HCT116 (cell line): ENCODE results near the gene CTCF. TPM values are rescaled to one million over a fixed set of nuclear protein-coding genes. Genes with fewer than 3 reads are reported as not detected.

Source experiments
- ATAC-seq: fragments of 200-7000 bp; cut with Tn5 transposase; 2 replicates; pipeline ENCODE4 v1.9.1; 2020; ENCODE audit warnings: mild to moderate bottlenecking, moderate library complexity
- BruUV-seq: library from RNA; stranded (reverse); fragments of 400-500 nt; replicated peaks from 2 replicates; lab custom pipeline; 2021; lab: Mats Ljungman, UMichigan
- CTCF ChIA-PET: fragments of 300-600 bp; sonication (Branson Sonifier 250); formaldehyde crosslinking; loops from one replicate; lab custom pipeline; 2021; ENCODE audit warnings: antibody characterized with exemption; lab: Charles Lee
- POLR2A ChIA-PET: fragments of 300-600, 350-600 bp; sonication (Branson Sonifier 250); formaldehyde crosslinking; loops from one replicate; lab custom pipeline; 2021; ENCODE audit warnings: antibody characterized with exemption; lab: Charles Lee
- RAD21 ChIA-PET, 2 experiments: fragments of 300-600 bp; sonication (Branson Sonifier 250); formaldehyde crosslinking; loops; one replicate each; lab custom pipeline; 2023; ENCODE audit warnings: low total read pairs in 2 of 2; ENCODE audit not compliant: uncharacterized antibody in 2 of 2, unreplicated experiment in 2 of 2, low non-redundant PET in 1 of 2; lab: Charles Lee
- DNase-seq: peaks from one replicate; pipeline ENCODE4 v3.0.0-alpha.2; 2010; ENCODE audit warnings: low read depth, low spot score
- H2AFZ ChIP-seq: fragments of 200-600 bp; shearing (Covaris generic), sonication (generic); 2 replicates; pipeline ENCODE4 v1.6.1; 2017; ENCODE audit warnings: low read depth, mixed run types, mixed read lengths, antibody characterized with exemption, low read length; ENCODE audit not compliant: poor library complexity, severe bottlenecking
- H3K27ac ChIP-seq: 2 replicates; pipeline ENCODE4 v1.5.1; 2012; ENCODE audit warnings: low read depth, low read length
- H3K27me3 ChIP-seq: fragments of 200-600 bp; sonication (generic); 2 replicates; pipeline ENCODE4 v1.6.1; 2016; ENCODE audit warnings: mixed run types, low read length, mixed read lengths; ENCODE audit not compliant: insufficient read depth
- H3K36me3 ChIP-seq, 2 experiments: fragments of 200-500 bp in 1 of 2; fragments of 200-600 bp in 1 of 2; sonication (Bioruptor generic) in 1 of 2; sonication (generic) in 1 of 2; 2 replicates each; pipeline versions ENCODE4 v1.5.1 to v1.6.1; 2014 to 2016; ENCODE audit warnings: low read length in 2 of 2, inconsistent platforms in 1 of 2, mixed read lengths in 1 of 2, mixed run types in 1 of 2; ENCODE audit not compliant: insufficient read depth in 2 of 2, control insufficient read depth in 1 of 2
- H3K4me1 ChIP-seq, 2 experiments: fragments of 200-600 bp in 1 of 2; sonication (generic) in 1 of 2; 2 replicates each; pipeline versions ENCODE4 v1.5.1 to v1.6.1; 2012 to 2017; ENCODE audit warnings: low read length in 2 of 2, inconsistent platforms in 1 of 2, mild to moderate bottlenecking in 1 of 2, mixed read lengths in 1 of 2, mixed run types in 1 of 2, moderate library complexity in 1 of 2; ENCODE audit not compliant: insufficient read depth in 2 of 2, control insufficient read depth in 1 of 2
- H3K4me2 ChIP-seq: fragments of 200-600 bp; sonication (generic); 2 replicates; pipeline ENCODE4 v1.6.1; 2017; ENCODE audit warnings: mixed run types, low read length, mixed read lengths
- H3K4me3 ChIP-seq, 2 experiments: fragments of 200-600 bp in 1 of 2; sonication (generic) in 1 of 2; replicated peaks in 1 of 2; 2 replicates each; pipeline ENCODE4 v1.5.1; 2011 to 2016; ENCODE audit warnings: low read length in 2 of 2, control low read depth in 1 of 2, low read depth in 1 of 2, mild to moderate bottlenecking in 1 of 2, mixed read lengths in 1 of 2, mixed run types in 1 of 2
- H3K79me2 ChIP-seq: fragments of 200-600 bp; sonication (generic); 2 replicates; pipeline ENCODE4 v1.6.1; 2017; ENCODE audit warnings: mild to moderate bottlenecking, mixed run types, low read length, moderate library complexity, mixed read lengths; ENCODE audit not compliant: insufficient read depth
- H3K9ac ChIP-seq: fragments of 200-600 bp; sonication (generic); 2 replicates; pipeline ENCODE4 v1.6.1; 2016; ENCODE audit warnings: low read length, mixed read lengths
- H3K9me2 ChIP-seq: fragments of 200-600 bp; sonication (generic), shearing (Covaris generic); 2 replicates; pipeline ENCODE4 v1.6.1; 2017; ENCODE audit warnings: mixed run types, mild to moderate bottlenecking, moderate library complexity; ENCODE audit not compliant: insufficient read depth
- H3K9me3 ChIP-seq, 2 experiments: fragments of 200-500 bp in 1 of 2; fragments of 200-600 bp in 1 of 2; sonication (Bioruptor generic) in 1 of 2; sonication (generic) in 1 of 2; 2 replicates each; pipeline ENCODE4 v1.6.1; 2014 to 2017; ENCODE audit warnings: low read length in 2 of 2, mixed read lengths in 2 of 2, inconsistent platforms in 1 of 2, low read depth in 1 of 2, mild to moderate bottlenecking in 1 of 2, mixed run types in 1 of 2, moderate library complexity in 1 of 2; ENCODE audit not compliant: control insufficient read depth in 1 of 2, insufficient read depth in 1 of 2
- H4K20me1 ChIP-seq: fragments of 200-600 bp; sonication (generic), shearing (Covaris generic); 2 replicates; pipeline ENCODE4 v1.6.1; 2017; ENCODE audit warnings: mixed run types, mild to moderate bottlenecking, moderate library complexity; ENCODE audit not compliant: insufficient read depth
- ATF3 ChIP-seq: IDR thresholded peaks from 2 replicates; pipeline ENCODE4 v1.6.1; 2012
- CBX3 ChIP-seq: IDR thresholded peaks from 2 replicates; pipeline ENCODE4 v1.6.1; 2012; ENCODE audit warnings: low read depth
- CEBPB ChIP-seq: IDR thresholded peaks from 2 replicates; pipeline ENCODE4 v1.6.1; 2012; ENCODE audit warnings: low read depth
- EGR1 ChIP-seq: IDR thresholded peaks from 2 replicates; pipeline ENCODE4 v1.6.1; 2012; ENCODE audit warnings: low read depth
- ELF1 ChIP-seq: IDR thresholded peaks from 2 replicates; pipeline ENCODE4 v1.6.1; 2012; ENCODE audit warnings: low read depth, borderline replicate concordance
- EZH2 ChIP-seq: fragments of 200-600 bp; sonication (generic); IDR thresholded peaks from 2 replicates; pipeline ENCODE4 v1.6.1; 2017; ENCODE audit warnings: antibody characterized with exemption, mixed run types
- FOSL1 ChIP-seq: IDR thresholded peaks from 2 replicates; pipeline ENCODE4 v1.6.1; 2012; ENCODE audit warnings: low read depth
- JUND ChIP-seq: IDR thresholded peaks from 2 replicates; pipeline ENCODE4 v1.6.1; 2012
- MAX ChIP-seq: IDR thresholded peaks from 2 replicates; pipeline ENCODE4 v1.6.1; 2012
- POLR2AphosphoS5 ChIP-seq: IDR thresholded peaks from 2 replicates; pipeline ENCODE4 v1.6.1; 2011; ENCODE audit warnings: mild to moderate bottlenecking, low read depth, low read length, moderate library complexity
- RAD21 ChIP-seq: IDR thresholded peaks from 2 replicates; pipeline ENCODE4 v1.6.1; 2012; ENCODE audit warnings: low read depth, mild to moderate bottlenecking
- SIN3A ChIP-seq: IDR thresholded peaks from 2 replicates; pipeline ENCODE4 v1.6.1; 2012; ENCODE audit warnings: low read depth
- SP1 ChIP-seq: IDR thresholded peaks from 2 replicates; pipeline ENCODE4 v1.6.1; 2012; ENCODE audit warnings: low read depth
- TCF7L2 ChIP-seq: IDR thresholded peaks from 2 replicates; pipeline ENCODE4 v1.7.0; 2011; ENCODE audit warnings: borderline replicate concordance, inconsistent platforms; ENCODE audit not compliant: insufficient read depth, insufficient read length; ENCODE audit errors: extremely low read depth
- YY1 ChIP-seq: IDR thresholded peaks from 2 replicates; pipeline ENCODE4 v1.6.1; 2011; ENCODE audit warnings: low read length, low read depth, moderate library complexity, mild to moderate bottlenecking; ENCODE audit not compliant: insufficient replicate concordance; ENCODE audit errors: extremely low read depth
- ZBTB33 ChIP-seq: IDR thresholded peaks from 2 replicates; pipeline ENCODE4 v1.6.1; 2011; ENCODE audit warnings: mild to moderate bottlenecking, low read length, moderate library complexity; ENCODE audit not compliant: insufficient replicate concordance; ENCODE audit errors: extremely low read depth
- ZFX ChIP-seq: fragments of 450-650 bp; IDR thresholded peaks from 2 replicates; pipeline ENCODE4 v1.6.1; 2017
- ZNF274 ChIP-seq: fragments of 200-500 bp; sonication (Bioruptor generic); IDR thresholded peaks from 2 replicates; pipeline ENCODE4 v1.6.1; 2014; ENCODE audit warnings: mild to moderate bottlenecking, low read depth, low read length, inconsistent platforms
- intact Hi-C: fragments of 100-400 bp; cut with micrococcal nuclease; formaldehyde crosslinking; loops from 2 replicates; pipeline ENCODE4 v1.10.0; 2022
- total RNA-seq: library from RNA; stranded (reverse); gene quantifications from one replicate; pipeline ENCODE4 v1.2.1, GENCODE V29; 2021; ENCODE audit not compliant: unreplicated experiment

The CTCF gene
- total RNA-seq, 1 experiment from 2014 or later = 48.3 TPM

GRCh38 chr16:67552476-67552875 lies 9.8 kb upstream of the CTCF start:
- H3K36me3 ChIP-seq = no peaks in the 10 kb centered on the region
- peaks cover 13 to 17% of the 10 kb centered on the region in 2 experiments for H3K4me1 ChIP-seq
- H4K20me1 ChIP-seq = no peaks in the 10 kb centered on the region
- no peak overlapping the region for H3K4me3 ChIP-seq
- no peaks in the 10 kb centered on the region for H3K27me3 ChIP-seq
- H3K9me3 ChIP-seq = no peaks in the 10 kb centered on the region
- RAD21 ChIA-PET = no interaction called here
- H3K79me2 ChIP-seq = no peaks in the 10 kb centered on the region
- intact Hi-C loops = no loop called here
- H3K4me2 ChIP-seq = no peak overlapping the region
- POLR2A ChIA-PET = no interaction called here
- BruUV-seq = no TSS peak
- TF ChIP-seq CBX3 (no peak), YY1 (no peak), ZNF274 (no peak), ELF1 (no peak), SP1 (no peak), POLR2AphosphoS5 (no peak), ZBTB33 (no peak), TCF7L2 (no peak), RAD21 (no peak), ATF3 (no peak), SIN3A (no peak), FOSL1 (no peak), ZFX (no peak), MAX (no peak), JUND (no peak), EGR1 (no peak), CEBPB (no peak), EZH2 (no peak)
- no peak overlapping the region for H2AFZ ChIP-seq
- no peaks in the 10 kb centered on the region for H3K9me2 ChIP-seq
- H3K27ac ChIP-seq = no peak overlapping the region
- CTCF ChIA-PET = no interaction called here
- ATAC-seq (no peak), DNase-seq (no peak)
- no peak overlapping the region for H3K9ac ChIP-seq
